Upper lobe of left lung (tissue), 4 donors: ENCODE data around the gene ZBTB48.

Experiments
- POLR2A ChIP-seq, 4 donors: fragments of 450-650 bp; IDR thresholded peaks; one replicate each; pipeline ENCODE4 v1.5.1; 2016 to 2017; ENCODE audit warnings: antibody characterized with exemption in 4 of 4, mild to moderate bottlenecking in 2 of 4
- TF ChIP-seq, protein P1 (sequence below), 6 experiments: fragments of 450-650 bp in 4 of 6; fragments of 200-600 bp in 2 of 6; sonication (generic) in 2 of 6; IDR thresholded peaks; one replicate each; pipeline ENCODE4 v1.5.1; 2016 to 2019; ENCODE audit warnings: antibody characterized with exemption in 6 of 6

DNA sequence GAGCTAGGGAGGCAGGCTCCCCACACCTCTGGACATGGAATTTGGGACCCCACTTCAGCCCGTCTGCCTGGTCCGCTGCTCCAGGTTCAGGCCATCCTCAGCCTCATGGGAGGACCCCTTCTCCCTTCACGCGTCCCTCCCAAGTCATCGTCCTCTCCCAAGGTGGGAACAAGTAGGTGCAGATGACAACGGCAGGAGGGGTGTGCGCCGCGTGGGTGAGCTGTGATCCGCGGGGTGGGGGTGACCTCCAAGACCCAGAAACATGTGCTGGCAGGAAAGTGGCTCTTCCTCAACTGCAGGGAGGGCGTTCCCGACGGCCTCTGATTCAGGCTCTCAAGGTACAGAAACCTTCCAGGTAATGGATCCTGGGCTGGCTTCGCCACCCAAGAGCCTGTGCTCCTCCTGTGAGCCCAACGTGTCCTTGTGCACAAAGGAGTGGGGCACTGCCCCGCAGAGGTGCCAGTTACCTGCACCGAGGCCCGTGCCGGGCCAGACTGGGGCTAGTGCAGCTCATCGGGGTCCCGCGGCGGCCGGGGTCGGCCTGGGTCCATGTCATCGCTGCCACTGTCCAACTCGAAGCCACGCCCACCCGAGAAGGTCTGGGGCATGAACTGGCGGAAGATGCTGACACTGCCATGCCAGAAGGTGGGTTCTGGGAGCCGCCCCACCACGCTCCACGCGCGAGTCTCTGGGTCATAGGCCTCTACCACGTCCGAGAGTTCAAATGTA, 13.2 kb downstream of the ZBTB48 start:
- TF ChIP-seq, protein P1, sequence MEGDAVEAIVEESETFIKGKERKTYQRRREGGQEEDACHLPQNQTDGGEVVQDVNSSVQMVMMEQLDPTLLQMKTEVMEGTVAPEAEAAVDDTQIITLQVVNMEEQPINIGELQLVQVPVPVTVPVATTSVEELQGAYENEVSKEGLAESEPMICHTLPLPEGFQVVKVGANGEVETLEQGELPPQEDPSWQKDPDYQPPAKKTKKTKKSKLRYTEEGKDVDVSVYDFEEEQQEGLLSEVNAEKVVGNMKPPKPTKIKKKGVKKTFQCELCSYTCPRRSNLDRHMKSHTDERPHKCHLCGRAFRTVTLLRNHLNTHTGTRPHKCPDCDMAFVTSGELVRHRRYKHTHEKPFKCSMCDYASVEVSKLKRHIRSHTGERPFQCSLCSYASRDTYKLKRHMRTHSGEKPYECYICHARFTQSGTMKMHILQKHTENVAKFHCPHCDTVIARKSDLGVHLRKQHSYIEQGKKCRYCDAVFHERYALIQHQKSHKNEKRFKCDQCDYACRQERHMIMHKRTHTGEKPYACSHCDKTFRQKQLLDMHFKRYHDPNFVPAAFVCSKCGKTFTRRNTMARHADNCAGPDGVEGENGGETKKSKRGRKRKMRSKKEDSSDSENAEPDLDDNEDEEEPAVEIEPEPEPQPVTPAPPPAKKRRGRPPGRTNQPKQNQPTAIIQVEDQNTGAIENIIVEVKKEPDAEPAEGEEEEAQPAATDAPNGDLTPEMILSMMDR (IDR thresholded peaks at IDR 0.05), result no peak
- TF ChIP-seq POLR2A (IDR thresholded peaks at IDR 0.05), result no peak
